K562 (cell line): ENCODE results near the gene PPIAL4G. TPM values are rescaled to one million over a fixed set of nuclear protein-coding genes. Genes with fewer than 3 reads are reported as not detected.

Experiments
- E2F1 ChIP-seq: sonication (generic); formaldehyde crosslinking; IDR thresholded peaks from 2 replicates; pipeline ENCODE4 v1.8.1; 2023; ENCODE audit warnings: mild to moderate bottlenecking, missing genetic modification reagents, moderate library complexity
- FOXK1 ChIP-seq: sonication (generic); formaldehyde crosslinking; IDR thresholded peaks from 2 replicates; pipeline ENCODE4 v1.8.0; 2022; ENCODE audit warnings: missing genetic modification reagents, mild to moderate bottlenecking, borderline replicate concordance
- MAFG ChIP-seq: fragments of 450-650 bp; conservative IDR thresholded peaks from 2 replicates; pipeline ENCODE4 v1.6.1; 2016; ENCODE audit warnings: missing genetic modification characterization, missing compliant biosample characterization
- MLLT1 ChIP-seq, 2 experiments: fragments of 450-650 bp; IDR thresholded peaks; 2 replicates each; pipeline ENCODE4 v1.6.1; 2016
- NFE2 ChIP-seq: IDR thresholded peaks from 2 replicates; pipeline ENCODE4 v1.6.1; 2014; ENCODE audit warnings: antibody characterized with exemption, low read depth
- PTBP1 ChIP-seq: fragments of 200-400 bp; formaldehyde crosslinking; IDR thresholded peaks from 2 replicates; pipeline ENCODE4 v1.6.1; 2017; ENCODE audit warnings: low read depth, low read length
- SUPT5H ChIP-seq: fragments of 450-650 bp; IDR thresholded peaks from 2 replicates; pipeline ENCODE4 v1.6.1; 2016
- TCF7 ChIP-seq: sonication (generic); IDR thresholded peaks from 2 replicates; pipeline ENCODE4 v1.6.1; 2016; ENCODE audit warnings: antibody characterized with exemption, borderline replicate concordance
- THAP12 ChIP-seq: fragments of 250-450 bp; sonication (Bioruptor Pico); IDR thresholded peaks from 2 replicates; pipeline ENCODE4 v1.9.0; 2021; ENCODE audit warnings: mild to moderate bottlenecking, inconsistent platforms
- ZBTB12 ChIP-seq: fragments of 250-450 bp; sonication (Bioruptor Pico); IDR thresholded peaks from 2 replicates; pipeline ENCODE4 v1.4.0; 2020
- ZBTB33 ChIP-seq: sonication (generic); formaldehyde crosslinking; IDR thresholded peaks from 2 replicates; pipeline ENCODE4 v1.8.1; 2023; ENCODE audit warnings: mild to moderate bottlenecking, missing genetic modification reagents
- ZC3H4 ChIP-seq: sonication (generic); formaldehyde crosslinking; IDR thresholded peaks from 2 replicates; pipeline ENCODE4 v1.9.0; 2021; ENCODE audit warnings: missing genetic modification reagents, borderline replicate concordance
- ZKSCAN1 ChIP-seq: fragments of 150-350 bp; IDR thresholded peaks from 2 replicates; pipeline ENCODE4 v1.6.1; 2016; ENCODE audit warnings: low read depth, low read length
- ZNF3 ChIP-seq: fragments of 250-450 bp; sonication (Bioruptor Pico); IDR thresholded peaks from 2 replicates; pipeline ENCODE4 v1.5.0; 2021; ENCODE audit warnings: mild to moderate bottlenecking, moderate library complexity
- ZNF655 ChIP-seq: fragments of 250-450 bp; sonication (Bioruptor Pico); IDR thresholded peaks from 2 replicates; pipeline ENCODE4 v1.5.0; 2021
- ZNF695 ChIP-seq: fragments of 450-650 bp; formaldehyde crosslinking; IDR thresholded peaks from 2 replicates; pipeline ENCODE4 v1.4.0; 2020; ENCODE audit warnings: mild to moderate bottlenecking, moderate library complexity
- polyA plus RNA-seq, 8 experiments: library from polyadenylated mRNA; depleted of rRNA in 4 of 8; stranded (reverse) in 5 of 8; unstranded in 3 of 8; fragments of >200 nt; fragmentation: Nextera tagmentation in 2 of 8; fragmentation: Illumina TruSeq in 1 of 8; extraction: Ambion mirVana in 2 of 8; extraction: Trizol in 1 of 8; gene quantifications; 2 replicates each; pipeline versions ENCODE4 v1.2.1 to v1.2.3, GENCODE V29; 2011 to 2014; ENCODE audit warnings: inconsistent platforms in 1 of 8, missing spikeins in 1 of 8
- total RNA-seq, 7 experiments: library from RNA; depleted of rRNA in 6 of 7; stranded (reverse); fragments of >200 nt in 6 of 7; fragmentation: Illumina TruSeq in 2 of 7; extraction: Trizol in 2 of 7; gene quantifications; 2 replicates each; pipeline versions ENCODE4 v1.2.1 to v1.2.3, GENCODE V29; 2011 to 2021; ENCODE audit warnings: low replicate concordance in 1 of 7

The PPIAL4G gene
- total and polyA plus RNA-seq, 9 of the 15 experiments (the other 6 are each of a cell fraction or from before 2014, with no cell fraction given) = not detected

GRCh38 chr1:148522561-148523204 lies 39.6 kb upstream of the PPIAL4G start (continued):
- TF ChIP-seq ZBTB33 (0 out of 2 replicates have a peak, but pooled peaks have one; percentile 37), MAFG (tag) (peak; percentile 91), MLLT1 (IDR thresholded peaks at IDR 0.05) (peak; percentile 97 to 99), PTBP1 (peak; percentile 98), ZC3H4 (peak; percentile 99), SUPT5H (peak; percentile 100), ZNF3 (CRISPR knock-in tag) (peak; percentile 98), NFE2 (peak; percentile 71), ZNF695 (peak; percentile 98), E2F1 (CRISPR knock-in tag) (peak; percentile 95), ZBTB12 (CRISPR knock-in tag) (peak; percentile 68), ZKSCAN1 (peak; percentile 84), FOXK1 (peak; percentile 97), ZNF655 (peak; percentile 97), TCF7 (peak; percentile 80; the same call in 1 of the 2 replicates), THAP12 (CRISPR knock-in tag) (peak; percentile 99)
